GM19099 (cell line): ENCODE measurements around the gene PCDH12.

Experiments
- POLR2A ChIP-seq: IDR thresholded peaks from 3 replicates; pipeline ENCODE4 v1.6.1; 2011; ENCODE audit warnings: low read depth; ENCODE audit not compliant: insufficient read length; ENCODE audit errors: extremely low read depth

PCDH12 gene

GRCh38 chr5:141973871-141974595 lies 16.0 kb upstream of the PCDH12 start:
- no peak for TF ChIP-seq POLR2A

- no peak for TF ChIP-seq POLR2A
These were observed 12.1 kb upstream of the PCDH12 start for GRCh38 chr5:141969783-141970771.

GRCh38 chr5:141968914-141969608 lies 11.1 kb upstream of the PCDH12 start, which contains the start of gene RNF14:
Gene RNF14 (plus strand): TSS chr5:141969105. CDS start chr5:141973589, 4,484 bp downstream.
- TF ChIP-seq POLR2A: peak; percentile 90

- no peak for TF ChIP-seq POLR2A
These were observed 8.9 kb upstream of the PCDH12 start for GRCh38 chr5:141966963-141967333.

GRCh38 chr5:141966275-141966962 lies 8.4 kb upstream of the PCDH12 start:
- no peak for TF ChIP-seq POLR2A

- no peak for TF ChIP-seq POLR2A
These were observed 7.1 kb upstream of the PCDH12 start for GRCh38 chr5:141965071-141965470.

GRCh38 chr5:141963701-141964100 lies 5.7 kb upstream of the PCDH12 start:
- no peak for TF ChIP-seq POLR2A

- TF ChIP-seq POLR2A: no peak
These were observed 3.5 kb upstream of the PCDH12 start for GRCh38 chr5:141961466-141961865.

- no peak for TF ChIP-seq POLR2A
These were observed 2.7 kb upstream of the PCDH12 start for GRCh38 chr5:141960449-141961323.

- TF ChIP-seq POLR2A: no peak
These were observed 2.0 kb upstream of the PCDH12 start for GRCh38 chr5:141960018-141960417.

- no peak for TF ChIP-seq POLR2A
These were observed 657 bp upstream of the PCDH12 start for GRCh38 chr5:141958546-141959172.

- no peak for TF ChIP-seq POLR2A
These were observed 520 bp downstream of the PCDH12 start for GRCh38 chr5:141957367-141957996.

- no peak for TF ChIP-seq POLR2A
These were observed 3.8 kb downstream of the PCDH12 start for GRCh38 chr5:141954194-141954593.
